SIG-M5 treated with dmso at 0.1 percent for 504 hours (cell line): ENCODE measurements around the gene IL33.

Experiments
- DNase-seq: peaks from one replicate; lab custom pipeline; 2025; ENCODE audit not compliant: unreplicated experiment; lab: John Stamatoyannopoulos, UW

The IL33 gene

DNA sequence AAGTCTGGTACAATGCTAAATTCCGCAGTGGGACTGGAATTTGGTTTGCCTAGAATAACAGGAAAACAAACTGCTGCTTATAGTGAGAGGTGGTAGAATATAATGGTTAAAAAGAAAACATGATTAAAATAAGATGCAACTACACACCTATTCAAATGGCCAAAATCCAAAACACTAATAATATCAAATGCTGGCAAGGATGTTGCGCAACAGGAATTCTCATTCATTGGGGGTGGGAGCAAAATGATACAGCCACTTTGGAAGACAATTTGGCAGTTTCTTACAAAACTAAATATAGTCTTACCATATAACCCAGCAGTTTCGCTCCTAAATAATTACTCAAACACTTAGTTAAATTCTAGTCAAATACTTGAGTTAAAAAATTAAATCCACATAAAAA, 61.8 kb downstream of the IL33 start:
- DNase-seq: no peak

DNA sequence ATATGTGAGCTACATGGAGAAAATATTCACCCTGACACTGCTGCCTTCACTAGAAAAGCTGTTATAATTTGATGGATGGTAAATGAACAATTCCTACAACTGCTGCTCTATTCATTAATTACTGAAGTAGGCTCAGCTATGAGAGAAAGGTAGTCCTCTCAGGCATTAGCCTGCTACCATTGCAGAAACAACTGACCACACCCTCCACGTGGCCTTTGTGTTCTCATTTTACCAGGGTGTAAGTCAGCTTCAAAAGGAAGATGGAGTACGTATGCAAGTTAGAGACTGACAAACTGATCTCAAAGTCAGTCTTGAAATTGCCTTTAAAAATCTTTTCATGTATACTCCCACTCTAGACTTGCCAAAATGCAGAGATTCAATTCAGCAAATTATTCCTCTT, 86.3 kb downstream of the IL33 start:
- DNase-seq: no peak

DNA sequence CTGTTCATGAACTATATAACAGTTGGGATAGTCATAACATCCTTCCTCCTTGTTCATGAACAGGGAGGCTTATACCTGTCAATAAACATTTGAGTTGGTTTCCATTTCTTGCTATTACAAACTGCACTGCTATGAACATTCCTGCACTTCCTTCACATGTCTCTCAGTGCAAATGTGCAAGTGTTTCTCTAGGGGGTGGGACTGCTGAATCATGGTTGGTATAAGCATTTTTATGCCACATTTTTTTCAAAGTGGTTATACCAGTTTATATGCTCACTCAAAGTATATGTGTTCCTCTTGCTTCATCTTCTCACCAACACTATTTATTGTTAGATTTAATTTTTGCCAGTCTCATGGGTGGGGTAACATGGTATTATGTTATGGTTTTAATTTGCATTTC, 86.8 kb downstream of the IL33 start:
- peak; percentile 8 for DNase-seq

DNA sequence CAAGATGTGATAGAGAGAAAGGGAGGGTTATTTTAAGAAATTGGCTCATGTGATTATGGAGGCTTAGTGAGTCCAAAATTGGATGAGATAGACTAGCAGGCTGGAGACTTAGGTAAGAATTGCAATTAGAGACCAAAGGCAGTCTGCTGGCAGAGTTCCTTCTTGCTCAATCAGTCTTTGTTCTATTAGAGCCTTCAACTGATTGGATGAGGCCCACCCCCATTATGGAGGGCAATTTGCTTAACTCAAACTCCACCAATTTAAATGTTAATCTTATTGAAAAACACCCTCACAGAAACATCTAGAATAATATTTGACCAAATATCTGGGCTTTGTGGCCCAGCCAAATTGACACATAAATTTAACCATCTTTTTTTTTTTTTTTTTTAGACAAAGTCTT, 88.6 kb downstream of the IL33 start:
- no peak for DNase-seq

DNA sequence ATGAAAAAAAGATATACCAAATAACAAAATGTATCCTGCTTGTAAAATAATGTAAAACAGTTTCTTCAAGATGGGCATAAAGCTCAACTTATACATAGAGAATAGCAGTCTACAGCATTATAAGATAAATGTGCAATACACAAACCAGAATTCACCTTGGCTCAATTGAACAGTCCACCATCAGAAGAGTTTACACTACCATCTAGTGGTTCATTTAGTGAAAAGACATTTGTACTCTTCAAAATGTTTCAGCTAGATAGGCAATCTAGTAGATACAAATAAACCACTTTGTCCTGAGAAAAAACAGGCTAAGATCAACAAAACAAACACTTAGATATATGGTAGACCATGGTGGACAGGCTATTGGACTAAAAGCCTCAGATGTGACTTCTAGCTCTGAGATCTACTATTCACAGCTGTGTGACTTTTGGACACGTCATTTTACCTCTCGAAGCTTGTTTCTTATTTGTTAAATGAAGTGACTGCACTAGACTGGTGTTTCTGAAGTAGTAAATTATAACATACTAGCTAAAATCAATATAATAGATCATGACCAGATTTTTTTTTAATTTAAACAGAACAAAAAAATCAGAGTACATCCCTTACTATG, 90.5 kb downstream of the IL33 start:
- DNase-seq: peak; percentile 22
